GM10266 (cell line): ENCODE data around the gene STAC3.

Source experiments
- DNase-seq: peaks from one replicate; pipeline ENCODE4 v3.0.0; 2012; ENCODE audit errors: extremely low spot score
- TF ChIP-seq, protein P1 (sequence below): IDR thresholded peaks from 2 replicates; pipeline ENCODE4 v1.5.1; 2012; ENCODE audit warnings: mild to moderate bottlenecking, low read depth; ENCODE audit not compliant: control insufficient read depth, insufficient read depth; ENCODE audit errors: missing control alignments

The STAC3 gene

DNA sequence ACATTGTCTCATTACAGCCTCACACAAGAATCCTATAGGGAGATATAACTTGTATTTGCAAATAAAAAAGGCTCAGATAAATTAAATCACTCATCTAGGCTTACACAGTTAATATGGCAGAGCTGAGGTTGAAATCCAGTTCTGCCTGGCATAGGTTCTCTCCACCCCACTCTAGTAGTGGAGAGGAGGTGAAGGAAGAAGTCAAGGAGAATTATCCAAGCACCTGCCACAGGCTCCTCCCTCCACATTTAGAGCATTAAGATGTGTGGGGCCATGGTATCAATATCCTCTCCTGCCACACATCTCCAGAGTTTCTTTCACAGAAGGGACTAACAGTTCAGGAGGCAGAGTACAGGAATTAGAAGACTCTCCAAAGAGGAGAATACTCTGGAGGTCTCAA lies 22.5 kb upstream of the STAC3 start:
- TF ChIP-seq, protein P1, sequence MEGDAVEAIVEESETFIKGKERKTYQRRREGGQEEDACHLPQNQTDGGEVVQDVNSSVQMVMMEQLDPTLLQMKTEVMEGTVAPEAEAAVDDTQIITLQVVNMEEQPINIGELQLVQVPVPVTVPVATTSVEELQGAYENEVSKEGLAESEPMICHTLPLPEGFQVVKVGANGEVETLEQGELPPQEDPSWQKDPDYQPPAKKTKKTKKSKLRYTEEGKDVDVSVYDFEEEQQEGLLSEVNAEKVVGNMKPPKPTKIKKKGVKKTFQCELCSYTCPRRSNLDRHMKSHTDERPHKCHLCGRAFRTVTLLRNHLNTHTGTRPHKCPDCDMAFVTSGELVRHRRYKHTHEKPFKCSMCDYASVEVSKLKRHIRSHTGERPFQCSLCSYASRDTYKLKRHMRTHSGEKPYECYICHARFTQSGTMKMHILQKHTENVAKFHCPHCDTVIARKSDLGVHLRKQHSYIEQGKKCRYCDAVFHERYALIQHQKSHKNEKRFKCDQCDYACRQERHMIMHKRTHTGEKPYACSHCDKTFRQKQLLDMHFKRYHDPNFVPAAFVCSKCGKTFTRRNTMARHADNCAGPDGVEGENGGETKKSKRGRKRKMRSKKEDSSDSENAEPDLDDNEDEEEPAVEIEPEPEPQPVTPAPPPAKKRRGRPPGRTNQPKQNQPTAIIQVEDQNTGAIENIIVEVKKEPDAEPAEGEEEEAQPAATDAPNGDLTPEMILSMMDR = no peak
- no peak for DNase-seq

DNA sequence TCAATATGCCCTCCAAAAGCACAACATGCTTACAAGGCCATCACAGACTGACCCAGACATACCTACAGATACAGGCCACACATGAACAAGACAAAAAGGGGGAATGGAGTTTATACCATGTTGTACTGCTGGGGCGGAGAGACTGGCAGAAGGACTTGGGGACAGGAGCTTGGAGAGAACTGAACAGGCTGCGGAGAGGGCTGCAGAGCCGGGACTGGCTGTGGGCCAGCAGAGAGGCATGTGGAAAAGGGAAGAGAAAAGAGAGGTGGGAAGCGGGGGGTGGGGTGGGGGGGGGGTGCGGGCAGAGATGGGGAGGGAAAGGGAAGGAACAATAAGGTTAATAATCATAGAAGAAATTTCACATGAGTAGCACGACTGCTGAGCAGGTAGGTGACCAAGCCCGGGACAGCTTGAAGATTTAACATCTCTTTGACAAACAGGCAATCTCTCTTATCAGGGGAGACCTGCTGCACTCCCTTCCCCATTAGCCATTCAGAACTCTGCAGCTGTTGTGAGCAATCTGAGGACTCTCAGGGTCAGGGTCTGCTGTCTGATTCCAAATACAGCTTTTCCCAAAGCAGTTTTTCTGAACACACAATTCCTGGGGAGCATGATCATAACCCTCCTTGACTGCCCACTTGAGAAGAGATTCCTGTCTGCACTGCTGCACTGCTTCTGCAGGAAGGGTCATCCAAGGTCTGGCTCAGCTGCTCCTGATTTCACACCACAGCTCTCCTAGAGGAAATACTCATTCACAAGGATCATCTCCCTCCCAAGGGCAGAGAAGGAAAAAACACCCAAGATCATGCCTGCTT lies 21.6 kb upstream of the STAC3 start:
- TF ChIP-seq, protein P1 = no peak
- DNase-seq = no peak

DNA sequence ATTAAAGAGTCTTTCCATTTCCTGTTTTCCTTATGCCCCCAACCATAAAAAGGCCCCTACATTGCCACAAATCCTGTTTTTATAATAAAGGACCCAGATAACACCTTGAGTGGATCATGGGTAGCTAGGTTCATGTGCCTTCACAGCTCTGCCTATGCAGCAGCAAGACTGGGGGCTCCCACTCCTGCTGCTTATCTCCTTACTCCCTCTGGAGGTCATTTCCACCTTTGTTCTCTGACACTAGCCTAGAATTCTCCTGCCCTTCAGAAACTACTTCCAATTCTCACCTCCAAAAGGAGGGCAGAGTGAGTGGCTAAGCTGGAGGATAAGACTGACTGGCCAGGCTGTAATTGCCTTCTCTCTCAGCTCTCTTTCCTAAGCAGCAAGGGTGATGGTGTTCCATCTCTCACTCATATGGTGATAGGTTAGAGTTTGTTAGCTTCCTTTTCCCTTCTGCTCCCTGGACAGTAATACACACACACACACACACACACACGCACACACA lies 20.0 kb upstream of the STAC3 start:
- TF ChIP-seq, protein P1 = no peak
- no peak for DNase-seq

DNA sequence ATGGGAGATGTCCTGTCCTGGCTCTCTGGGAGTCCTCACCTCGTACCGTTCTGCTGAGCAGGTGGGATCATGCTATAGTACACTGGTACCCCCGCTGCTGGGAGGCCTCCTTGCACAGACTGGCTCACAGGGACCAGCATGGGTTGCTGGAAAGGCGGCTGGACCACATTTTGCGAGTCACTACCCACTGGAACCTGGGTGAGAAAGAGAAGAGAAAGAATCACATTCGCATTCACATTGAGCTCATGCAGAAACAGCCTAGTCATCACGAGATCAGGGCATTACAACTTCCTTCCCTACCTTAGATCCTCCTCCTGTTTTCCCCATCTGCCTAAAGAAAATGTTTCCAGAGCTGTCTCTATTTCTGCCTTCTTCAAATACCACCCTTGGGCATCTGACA lies 17.3 kb upstream of the STAC3 start:
- DNase-seq = no peak
- TF ChIP-seq, protein P1 = no peak

DNA sequence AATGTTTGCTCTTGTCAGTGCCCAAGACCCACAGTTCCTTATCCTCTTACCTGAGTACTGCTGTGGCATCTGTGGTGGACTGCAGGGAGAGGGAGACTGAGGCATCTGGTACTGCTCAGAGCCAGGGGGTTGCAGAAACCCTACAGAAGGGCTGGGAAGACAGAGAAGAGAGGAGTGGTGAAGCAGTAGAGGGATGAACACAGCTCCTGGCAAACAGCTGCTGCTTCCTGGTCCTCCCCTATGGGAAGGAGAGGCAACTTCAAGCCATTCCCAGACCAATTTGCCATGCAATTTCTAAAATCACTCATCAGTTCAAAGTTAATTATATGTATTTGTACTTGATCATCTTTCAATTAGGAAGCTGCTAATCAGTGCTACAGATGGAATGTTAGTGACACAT lies 15.7 kb upstream of the STAC3 start:
- no peak for DNase-seq
- TF ChIP-seq, protein P1 = no peak

DNA sequence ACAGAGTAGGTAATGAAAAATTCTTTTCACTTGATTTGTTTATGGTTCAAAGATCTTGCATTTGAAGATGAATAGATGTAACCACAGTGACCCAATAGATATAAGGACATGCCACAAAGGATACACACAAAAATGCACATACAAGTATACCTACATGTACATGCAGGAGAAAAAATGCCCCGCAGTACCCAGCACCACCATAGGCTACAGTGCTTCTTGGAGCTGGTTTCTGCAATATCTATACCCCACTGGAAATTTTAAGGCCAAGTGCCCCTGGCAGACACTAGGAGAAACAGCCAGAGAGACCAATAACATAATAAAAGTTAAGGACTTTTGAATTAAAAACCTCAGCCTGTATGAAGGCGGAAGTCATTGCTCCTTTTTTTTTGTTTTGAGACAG lies 12.1 kb upstream of the STAC3 start:
- TF ChIP-seq, protein P1 = no peak

DNA sequence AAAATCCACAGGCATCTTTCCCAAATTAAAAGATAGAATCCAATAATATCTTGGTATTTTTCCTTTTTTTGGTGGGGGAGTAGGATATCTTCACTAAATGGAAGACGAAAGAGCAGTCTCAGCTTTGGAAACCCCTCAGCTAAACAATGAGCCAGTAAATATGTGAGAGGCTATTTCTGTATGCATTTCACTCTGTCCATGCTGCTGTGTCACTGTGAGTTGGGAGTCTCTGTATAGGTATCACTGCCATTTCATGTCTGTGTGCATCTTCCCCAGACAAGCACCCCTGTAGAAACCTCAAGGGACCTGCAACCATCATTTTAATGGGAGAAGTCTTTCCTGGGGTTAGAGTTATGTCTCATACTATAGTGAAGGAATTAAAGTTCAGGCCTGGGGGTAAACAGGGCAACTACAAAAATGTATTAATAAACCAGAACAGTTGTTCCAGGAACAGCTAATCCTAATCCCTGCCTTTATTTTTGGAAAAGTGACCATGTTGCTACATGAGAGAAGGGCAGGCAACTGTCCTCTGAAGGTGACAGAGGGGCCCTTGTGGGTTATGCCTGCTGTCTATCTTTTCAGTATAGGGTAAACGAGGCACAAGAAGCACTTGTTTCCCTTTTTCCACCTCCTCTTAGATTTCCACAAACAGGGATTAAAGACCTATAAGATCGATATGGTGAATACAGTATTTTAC lies 11.3 kb upstream of the STAC3 start:
- TF ChIP-seq, protein P1 = no peak
- no peak for DNase-seq

More for the DNA sequence above, 12.1 kb upstream of the STAC3 start:
- DNase-seq = no peak
